Epidermal melanocyte (primary cell): Measurements from ENCODE around the gene CALM1.

Experiments
- DNase-seq: peaks from one replicate; pipeline ENCODE4 v3.0.0; 2011; ENCODE audit warnings: low spot score; ENCODE audit not compliant: insufficient read length

Gene CALM1

DNA sequence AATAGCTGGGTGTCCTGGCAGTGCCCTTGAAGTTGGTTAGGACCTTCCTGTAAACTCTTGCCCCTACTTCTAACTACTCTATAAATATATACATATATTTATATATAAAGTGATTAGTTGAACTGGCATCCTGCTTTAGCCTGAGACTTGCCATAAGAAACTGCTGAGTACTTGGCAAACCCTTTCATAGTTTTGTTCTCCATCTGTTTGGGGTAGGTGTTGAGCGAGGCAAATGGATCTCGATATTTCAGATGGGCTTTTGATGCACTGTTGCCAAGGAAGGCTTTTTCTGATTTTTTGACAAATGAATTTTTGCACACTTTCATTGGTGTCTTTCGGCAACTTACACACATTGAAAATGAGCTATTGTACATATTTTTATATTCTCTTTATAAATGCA lies 10.4 kb downstream of the CALM1 start:
- DNase-seq, result no peak

DNA sequence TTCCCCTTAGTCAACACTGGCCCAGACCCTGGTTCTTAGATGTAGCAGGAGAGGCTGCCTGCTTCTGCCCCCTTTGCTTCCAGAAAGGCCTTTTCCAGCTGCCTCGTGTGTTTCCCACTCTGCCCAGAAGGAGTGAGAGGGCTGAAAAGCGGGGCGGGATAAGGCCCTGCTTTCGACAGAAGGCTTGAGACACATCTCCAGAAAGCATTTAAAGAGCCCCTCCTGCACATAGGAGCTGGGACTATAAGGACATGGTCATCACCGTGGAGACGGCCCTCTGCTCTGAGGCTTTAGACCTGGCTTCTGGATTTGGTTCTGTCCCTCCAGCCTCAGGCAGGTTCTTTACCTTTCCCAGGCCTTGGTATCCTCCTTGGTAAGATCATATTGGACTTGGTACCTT lies 11.9 kb downstream of the CALM1 start:
- no peak for DNase-seq

DNA sequence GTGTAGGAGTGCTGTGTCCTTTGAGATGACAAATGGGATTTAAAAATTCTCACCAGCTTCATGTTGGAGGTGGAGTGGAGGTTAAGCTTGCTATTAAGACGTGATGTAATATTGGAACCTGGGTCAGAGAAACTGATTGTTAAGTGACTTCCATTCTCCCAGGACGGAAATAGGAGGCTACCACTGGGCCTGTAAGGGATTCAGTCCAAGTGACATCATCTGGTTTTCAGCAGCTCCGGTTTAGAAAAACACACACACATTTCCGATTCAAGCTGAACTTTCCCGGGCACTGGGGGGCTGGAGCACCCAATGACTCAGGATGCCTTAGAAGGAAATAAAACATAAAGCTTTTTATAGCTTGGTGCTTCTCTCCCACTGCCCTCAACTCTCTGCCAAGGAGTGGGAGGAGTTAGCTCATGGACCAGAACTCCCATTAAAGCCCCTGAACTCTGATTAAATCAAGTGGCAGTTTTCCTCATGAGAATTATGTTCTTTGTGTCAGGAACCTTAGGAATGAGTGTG lies 12.4 kb downstream of the CALM1 start:
- DNase-seq, result no peak

DNA sequence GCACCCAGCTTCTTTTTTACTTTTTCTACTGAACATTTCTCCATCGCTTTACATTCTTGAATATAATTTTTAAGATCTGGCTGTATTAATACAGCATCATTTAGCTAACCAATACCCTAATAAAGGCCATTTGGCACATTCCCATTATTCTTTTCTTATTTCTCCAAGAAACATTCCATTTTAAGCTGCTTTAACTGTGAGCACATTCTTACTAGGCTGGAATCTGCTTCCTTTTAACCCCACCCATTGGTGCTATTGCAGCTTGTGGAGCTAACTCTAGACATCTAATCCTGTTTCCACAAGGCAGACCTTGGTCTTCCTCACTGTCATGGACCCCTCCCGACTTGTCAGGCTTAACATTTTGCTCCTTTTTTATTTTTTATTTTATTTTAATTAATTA lies 15.2 kb downstream of the CALM1 start:
- no peak for DNase-seq

DNA sequence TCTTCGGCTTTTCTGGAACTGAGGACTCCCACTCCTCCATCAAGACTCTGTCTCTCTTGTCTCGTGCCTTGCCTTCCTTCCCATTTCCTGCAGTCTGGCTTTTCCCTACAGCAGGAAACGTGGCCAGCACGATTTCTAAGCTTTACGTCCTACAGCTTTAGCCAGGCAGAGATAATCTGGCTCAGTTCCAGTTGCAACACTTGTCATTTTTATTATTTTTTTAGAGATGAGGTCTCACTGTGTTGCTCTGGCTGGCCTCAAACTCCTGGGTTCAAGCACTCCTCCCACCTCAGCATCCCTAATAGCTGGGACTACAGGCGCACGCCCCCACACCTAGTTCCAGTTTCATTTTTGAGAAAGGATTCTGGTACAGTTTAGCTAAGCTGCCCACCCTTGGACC lies 19.9 kb downstream of the CALM1 start:
- DNase-seq, result no peak

DNA sequence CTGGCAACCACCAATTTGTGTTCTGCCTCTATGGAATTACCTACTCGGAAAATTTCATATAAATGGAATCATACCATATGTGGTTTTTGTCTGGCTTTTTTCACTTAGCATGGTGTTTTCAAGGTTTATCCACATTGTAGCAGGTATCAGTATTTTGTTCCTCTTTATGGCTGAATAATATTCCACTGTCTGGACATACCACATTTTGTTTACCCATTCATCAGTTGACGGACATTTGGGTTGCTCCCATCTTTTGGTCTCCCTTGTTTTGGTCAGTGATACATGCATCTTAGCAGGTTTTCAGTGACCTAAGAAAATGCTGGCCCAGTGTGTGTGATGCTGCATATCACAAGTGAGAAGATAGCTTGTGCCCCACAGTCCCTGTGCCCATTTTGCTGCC lies 21.2 kb downstream of the CALM1 start:
- DNase-seq, result no peak

DNA sequence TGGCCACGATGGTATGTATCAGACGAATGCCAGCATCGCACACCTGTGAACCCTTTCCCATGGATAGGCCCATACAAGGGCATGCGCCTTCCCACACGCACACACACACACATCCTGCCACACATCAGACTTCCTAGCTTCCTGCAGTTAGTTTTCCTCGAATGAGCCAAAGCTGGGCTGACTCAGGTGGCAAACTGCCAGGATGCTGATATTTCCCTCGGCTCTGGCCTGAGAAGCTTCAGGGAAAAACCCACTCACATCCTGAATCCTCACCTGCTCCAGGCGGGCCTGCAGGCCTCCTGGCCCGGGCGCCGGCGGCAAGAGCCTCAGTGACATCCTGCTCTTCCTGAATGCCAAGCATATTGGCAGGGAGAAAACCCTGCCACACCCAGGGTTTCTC lies 22.4 kb downstream of the CALM1 start:
- DNase-seq, result no peak

DNA sequence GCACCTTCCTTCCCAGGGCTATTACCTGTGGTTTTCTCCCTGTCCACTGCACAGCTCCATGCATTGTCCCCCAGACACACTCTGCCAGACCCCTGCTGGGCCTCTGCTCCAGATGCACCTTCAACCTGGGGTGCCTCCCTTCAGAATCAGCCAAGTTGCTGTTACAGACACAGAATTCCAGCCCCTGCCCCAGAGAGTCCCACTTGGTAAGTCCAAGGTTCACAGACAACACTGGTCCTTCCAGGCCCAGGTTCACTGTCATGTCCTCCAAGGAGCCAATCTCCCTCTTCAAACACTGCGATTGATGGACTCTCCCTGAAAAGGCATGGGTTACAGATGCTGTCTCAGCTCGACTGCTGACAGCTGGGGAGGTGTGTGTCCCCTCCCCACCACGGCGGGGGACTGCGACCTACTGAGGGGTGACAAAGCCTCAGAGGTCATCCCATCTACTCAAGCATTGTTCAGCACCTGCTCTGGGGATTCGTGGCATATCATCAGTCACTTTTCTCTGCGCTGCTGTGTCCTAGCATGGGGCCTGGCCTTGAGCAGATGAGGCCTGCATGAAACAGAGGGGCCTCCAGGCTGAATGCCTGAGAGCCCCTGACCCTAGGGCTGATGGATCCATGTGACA lies 24.3 kb downstream of the CALM1 start:
- no peak for DNase-seq

DNA sequence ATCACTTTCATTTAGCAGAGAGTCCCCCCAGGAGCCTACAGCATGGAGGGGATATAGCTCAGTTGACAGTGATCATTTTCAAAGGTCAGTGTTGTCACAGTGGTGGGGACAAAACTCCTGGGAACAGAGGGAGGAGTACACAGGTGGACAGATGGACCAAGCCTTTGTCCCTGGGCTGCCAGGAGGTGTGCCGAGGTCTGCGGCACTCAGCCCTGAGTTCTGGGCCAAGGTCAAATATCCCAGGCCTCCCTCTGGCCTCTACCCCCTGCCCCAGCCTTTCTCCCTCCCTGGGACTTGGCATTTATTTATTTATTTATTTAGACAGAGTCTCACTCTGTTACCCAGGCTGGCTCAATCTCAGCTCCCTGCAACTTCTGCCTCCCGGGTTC lies 24.8 kb downstream of the CALM1 start:
- no peak for DNase-seq

DNA sequence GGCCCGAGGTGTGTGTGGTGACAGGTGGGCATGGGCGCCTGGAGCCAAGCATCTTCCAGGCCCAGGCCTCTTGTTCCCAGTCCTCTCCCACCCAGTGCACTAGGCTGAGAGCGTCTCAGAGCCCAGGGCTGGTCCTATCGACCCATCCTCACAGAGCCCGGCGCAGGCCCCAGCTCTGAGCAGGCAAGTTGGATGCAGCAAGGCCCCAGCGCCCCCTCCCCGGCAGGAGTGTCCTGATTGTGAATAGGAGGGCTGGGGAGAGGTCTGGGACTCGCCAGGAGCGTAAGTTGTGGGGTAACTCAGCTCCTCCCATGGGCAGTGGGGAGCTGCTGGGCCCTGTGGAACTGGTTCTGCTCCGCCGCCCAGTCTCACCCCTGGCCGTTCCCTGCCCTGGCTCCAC lies 26.3 kb downstream of the CALM1 start:
- no peak for DNase-seq

DNA sequence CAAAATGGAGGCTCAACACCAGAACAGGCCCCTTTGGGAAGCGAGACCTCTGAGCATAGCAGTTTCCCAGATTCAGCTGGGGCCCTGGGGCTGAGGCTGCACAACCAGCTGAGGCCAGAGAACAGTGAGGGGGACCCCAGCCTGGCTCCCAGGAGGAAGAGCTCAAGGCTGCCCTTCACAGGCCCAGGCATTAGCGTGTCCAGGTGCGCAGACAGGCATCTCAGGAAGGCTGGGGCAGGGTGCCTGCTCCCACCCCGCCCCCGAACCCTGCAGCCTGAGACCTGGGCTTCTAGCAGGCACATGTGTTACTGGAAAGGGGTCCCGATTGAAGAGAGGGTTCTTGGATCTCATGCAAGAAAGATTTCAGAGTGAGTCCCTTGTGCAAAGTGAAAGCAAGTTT lies 27.2 kb downstream of the CALM1 start:
- no peak for DNase-seq

DNA sequence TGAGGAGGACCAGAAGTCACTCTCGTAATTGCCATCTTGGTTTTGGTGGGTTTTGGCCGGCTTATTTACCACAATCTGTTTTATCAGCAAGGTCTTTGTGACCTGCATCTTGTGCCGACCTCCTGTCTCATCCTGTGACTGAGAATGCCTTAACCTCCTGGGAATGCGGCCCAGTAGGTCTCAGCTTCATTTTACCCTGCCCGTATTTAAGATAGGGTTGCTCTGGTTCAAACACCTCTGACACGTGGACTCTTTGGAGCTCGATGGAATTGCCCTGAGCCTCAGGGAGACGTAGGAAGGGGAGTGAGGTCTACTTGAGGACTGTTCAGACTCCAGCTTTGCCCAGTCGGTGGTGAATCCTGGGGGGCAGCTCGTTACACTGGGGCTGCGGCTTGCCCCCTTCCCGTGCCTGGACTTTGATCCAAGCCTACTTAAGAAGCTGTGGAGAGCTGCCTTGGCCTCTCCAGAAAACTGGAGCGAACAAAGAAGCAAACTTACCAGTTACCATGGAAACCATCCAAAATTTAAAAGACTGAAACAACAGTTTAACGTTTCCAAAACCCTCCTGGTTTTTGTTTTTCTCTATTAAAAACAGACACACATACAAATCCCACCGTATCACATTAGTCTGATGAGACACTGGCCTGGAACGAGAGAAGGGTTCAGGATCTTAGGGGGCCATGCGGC lies 28.0 kb downstream of the CALM1 start:
- no peak for DNase-seq

DNA sequence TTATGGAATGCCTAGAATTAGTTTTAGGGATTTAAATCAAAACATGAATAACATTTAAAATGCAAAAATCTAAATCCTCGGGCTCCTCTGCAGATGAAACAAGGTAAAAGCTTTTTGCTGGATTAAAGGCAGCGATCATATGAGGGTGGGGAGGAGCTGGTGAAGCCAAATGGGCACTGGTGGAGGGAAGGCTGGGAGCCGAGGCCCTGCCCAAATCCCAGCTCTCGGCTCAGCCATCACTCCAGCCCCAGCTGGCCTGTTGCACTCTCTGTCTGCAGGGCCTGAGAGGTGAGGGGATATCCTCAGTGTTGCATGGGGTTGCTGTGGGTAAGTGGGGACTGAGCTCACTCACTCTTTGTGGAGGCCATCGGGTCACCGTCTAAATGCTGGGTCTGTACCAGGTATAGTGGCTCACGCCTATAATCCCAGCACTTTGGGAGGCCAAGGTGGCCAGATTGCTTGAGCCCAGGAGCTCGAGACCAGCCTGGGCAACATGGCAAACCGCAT lies 28.6 kb downstream of the CALM1 start:
- DNase-seq, result no peak

DNA sequence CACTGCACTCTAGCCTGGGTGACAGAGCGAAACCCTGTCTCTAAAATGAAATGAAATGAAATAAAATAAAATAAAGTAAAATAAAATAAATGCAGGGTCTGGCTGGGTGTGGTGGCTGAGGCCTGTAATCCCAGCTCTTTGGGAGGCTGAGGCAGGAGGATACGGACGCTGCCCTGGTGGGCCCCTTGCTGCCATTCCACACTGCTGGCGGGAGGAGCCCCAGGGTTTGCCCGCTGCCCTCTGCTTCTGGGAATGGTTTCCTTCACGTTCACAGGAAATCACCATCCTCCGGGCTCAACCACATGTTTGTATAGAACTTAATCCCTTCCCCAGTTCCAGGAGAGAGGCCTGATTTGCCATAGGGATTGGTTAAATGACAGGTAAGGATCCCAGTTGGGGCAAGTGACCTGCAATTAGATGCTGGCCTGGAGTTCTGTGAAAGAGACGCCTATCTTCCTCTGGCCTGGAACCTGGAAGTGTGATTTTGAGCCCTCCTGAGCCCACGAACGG lies 29.3 kb downstream of the CALM1 start:
- no peak for DNase-seq

DNA sequence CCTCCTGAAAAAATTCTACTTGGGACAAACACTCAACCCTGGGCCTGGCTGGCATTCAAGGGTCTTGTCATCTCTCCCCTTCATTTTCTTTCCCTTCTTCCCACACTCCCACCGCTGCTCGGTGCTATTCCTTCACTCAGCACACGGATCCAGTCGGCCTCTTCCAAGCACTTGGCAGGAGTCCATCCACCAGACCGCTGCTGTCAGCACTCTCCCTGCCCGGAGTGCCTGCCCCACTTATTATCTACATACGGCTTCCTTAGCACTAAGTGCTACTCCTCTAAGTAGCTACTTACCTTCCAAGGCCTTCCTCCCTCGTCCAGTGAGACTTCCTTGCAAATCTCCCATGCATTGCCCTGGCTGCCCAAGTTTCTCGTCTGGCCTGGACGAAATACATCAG lies 29.8 kb downstream of the CALM1 start:
- DNase-seq, result no peak

DNA sequence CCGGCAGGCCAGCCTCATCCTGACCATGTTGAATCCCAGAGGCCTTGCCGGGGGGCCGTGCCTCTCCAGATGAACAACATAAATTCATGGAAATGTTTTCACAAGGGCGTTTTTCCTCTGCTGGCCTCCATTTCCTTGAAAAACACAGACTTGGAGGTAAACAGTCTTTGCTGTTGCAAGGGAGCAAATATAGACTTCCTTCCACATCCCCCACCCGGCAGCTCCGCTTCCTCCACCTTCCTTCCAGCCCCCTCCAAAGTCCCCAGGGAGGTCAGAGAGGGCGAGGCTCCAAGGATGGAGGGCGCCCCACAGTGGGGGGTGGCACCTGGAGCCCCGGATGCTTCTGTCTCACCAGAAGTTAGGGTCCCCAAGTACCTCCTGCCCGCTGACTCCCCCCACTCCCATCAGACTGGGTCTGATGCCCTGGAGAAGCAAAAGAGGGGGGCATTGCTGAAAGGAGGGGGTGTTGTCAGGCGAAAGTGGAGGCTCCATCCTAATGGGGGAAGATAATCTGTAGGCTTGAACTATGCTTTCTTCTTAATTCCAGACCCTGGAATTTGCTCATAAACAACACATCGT lies 31.1 kb downstream of the CALM1 start:
- no peak for DNase-seq

DNA sequence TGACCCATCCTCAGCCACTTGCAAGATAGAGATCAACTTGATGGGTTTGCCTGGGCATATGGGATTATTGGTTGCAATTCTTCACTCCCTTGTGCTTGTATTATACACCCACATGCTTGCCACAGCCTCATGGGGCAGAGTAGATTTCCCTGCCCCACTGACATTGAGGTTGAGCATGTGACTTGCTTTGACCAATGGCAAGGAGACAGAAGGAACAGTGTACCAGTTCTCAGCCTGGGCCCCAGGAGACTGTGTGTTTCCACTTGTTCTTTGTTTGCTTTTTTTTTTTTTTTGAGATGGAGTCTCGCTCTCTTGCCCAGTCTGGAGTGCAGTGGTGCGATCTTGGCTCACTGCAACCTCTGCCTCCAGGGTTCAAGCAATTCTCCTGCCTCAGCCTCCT lies 31.8 kb downstream of the CALM1 start:
- no peak for DNase-seq

DNA sequence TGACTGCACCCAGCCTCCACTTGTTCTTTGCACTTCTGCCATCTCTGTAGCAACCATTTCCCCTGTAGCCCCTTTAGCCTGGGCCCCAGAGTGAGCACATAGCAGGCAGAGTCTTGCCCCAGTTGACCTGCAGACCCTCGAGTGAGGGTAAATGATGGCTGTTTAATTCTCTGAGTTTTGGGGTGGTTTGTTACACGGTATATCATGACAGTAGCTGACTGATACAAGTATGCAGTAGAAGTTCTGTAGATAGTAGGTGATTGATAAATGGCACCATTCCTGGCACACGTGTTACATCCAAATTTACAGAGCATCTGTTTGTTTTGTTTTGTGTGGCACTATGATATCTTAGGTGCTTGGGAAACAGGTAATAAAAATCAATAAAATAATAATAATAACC lies 32.4 kb downstream of the CALM1 start:
- no peak for DNase-seq

DNA sequence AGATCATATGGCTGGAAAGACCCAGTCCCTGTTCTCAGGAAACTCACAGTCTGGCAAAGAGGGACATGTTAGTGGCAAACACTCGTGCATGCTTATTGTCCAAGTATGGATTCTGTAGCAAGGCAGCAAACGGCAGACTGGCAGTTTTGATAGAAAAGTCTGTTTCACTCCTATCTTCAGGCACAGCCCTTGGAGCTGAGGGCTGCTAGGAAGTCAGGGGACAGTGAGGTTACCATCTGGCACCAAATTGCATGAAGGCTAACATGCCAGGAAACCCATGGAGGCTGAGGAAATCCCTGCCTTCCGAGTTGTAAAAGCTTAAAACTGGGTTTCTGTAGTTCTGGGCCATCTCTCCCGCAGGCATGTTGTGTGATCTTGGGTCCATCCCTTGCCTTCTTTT lies 32.9 kb downstream of the CALM1 start:
- DNase-seq, result no peak

DNA sequence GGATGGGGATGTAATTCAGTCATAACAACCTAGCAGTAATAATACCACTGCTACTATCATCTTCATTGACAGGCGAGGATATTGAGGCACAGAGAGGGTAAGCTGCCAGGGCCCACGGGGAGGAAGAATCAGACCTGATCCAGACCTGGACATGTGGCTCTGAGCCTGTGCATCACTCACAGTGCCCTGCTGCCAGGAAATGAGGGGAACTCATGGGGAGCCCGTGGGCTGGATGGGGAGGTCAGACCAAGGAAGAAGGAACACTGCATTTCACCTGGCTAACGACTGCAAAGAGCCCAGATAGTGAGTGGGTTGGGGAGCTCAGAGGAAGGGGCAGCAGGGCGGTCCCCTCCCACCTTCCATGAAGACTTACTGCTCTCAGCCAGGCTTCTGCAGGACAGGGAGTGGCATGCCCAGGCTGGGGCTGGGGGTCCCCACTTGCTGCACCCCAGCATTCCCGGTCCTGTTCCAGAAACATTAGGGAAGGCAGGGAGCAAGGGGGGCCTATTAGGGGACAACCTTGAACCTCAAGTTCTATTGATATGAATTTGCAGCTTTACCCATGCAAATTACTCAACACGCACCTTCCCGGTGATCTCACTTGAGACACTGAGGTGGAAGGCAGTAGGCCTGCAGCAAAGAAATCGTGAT lies 37.7 kb downstream of the CALM1 start:
- DNase-seq, result no peak

DNA sequence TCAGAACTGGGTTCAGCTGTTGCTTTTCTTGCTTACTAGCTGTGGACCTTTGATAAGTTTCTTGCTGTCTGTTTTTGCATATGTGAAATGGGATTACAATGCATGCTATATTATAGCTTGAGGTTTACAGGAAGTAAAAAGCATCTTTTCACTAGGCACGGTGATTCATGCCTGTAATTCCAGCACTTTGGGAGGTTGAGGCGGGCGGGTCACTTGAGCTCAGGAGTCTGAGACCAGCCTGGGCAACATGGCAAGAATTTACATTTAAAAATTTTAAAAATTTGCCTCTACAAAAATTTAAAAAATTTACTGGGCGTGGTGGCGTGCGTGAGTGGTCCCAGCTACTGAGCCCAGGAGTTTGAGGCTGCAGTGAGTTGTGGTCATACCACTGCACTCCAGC lies 42.0 kb downstream of the CALM1 start:
- DNase-seq, result no peak

DNA sequence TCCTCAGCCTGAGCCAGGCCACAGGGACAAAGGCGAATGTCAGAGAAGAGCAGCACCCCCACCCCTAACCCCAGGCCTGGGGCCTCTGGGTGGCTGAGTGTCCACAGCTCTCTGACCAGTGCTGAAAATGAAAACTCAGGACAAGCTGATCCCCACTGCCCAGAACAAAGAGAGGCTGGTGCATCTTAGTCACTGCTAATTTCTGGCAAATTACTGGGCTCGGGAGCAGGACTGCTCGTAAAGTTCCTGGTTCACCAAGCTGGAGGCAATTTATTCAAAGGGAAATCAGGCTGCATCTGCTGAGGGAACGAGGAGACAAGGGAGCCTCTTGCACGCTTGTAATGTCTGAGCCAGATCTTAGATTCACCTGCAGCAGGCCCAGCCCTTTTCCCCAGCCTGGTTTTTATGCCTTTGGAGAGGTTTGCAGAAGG lies 43.2 kb downstream of the CALM1 start:
- no peak for DNase-seq
